ENCODE measurements around the gene KDM5A.
"Not testable (repeated sequence)": the region's sequence is repeated elsewhere in the genome, so short reads cannot be mapped to it uniquely, and the experiment has no call there.

Gene KDM5A

DNA sequence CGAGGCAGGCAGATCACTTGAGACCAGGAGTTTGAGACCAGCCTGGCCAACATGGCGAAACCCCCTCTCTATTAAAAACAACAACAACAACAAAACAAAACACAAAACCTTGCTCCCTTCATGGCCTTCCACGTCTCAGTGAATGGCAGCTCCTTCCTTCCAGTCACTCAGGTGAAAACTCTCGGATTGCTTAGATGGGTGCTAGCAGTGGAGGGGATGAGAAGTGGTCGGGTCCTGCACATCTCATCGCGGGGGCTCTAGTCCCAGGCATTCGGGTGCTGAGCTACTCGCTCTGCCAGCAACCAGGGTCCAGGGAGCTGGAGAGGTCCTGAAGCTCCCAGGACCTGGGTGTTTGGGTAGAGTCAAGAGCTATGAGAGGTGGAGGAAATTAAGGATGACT lies 134.2 kb downstream of the KDM5A start:
- ATAC-seq (ENCODE audit: low read depth) = no peak
- Mint-ChIP-seq H3K4me3 (no peak overlapping the region), H3K4me1 (no peaks in the 10 kb centered on the region), H3K27ac (no peak overlapping the region), H3K9me3 (no peaks in the 10 kb centered on the region), H3K27me3 (peaks cover 19% of the 10 kb centered on the region), H3K36me3 (no peaks in the 10 kb centered on the region)
- DNase-seq (ENCODE audit: low spot score in 2 of 2) = no peak

DNA sequence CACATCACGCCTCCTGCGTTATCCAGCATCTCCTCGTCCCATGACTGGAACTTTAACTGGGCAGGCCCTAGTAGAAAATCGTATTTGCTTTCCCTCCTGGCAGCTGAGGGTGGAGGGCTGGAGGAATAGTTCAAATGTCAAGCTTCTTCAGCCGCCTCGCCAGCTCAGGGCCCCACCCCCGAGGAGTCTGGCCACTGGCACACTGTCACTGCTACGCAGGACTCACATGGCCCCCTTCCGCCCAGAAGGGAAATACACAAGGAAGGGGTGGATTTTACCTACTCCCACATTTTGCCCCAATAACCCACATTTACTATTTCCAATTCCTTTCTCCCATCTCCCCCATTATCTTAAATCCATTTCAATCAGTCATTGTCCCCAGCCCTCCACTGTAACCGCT lies 135.1 kb downstream of the KDM5A start:
- H3K4me3 Mint-ChIP-seq = no peak overlapping the region
- no peak overlapping the region for H3K27ac Mint-ChIP-seq
- DNase-seq (ENCODE audit: low spot score in 2 of 2) (no peak), ATAC-seq (ENCODE audit: low read depth) (no peak)
- H3K4me1 Mint-ChIP-seq = no peaks in the 10 kb centered on the region
- H3K27me3 Mint-ChIP-seq = peaks cover 18% of the 10 kb centered on the region
- no peaks in the 10 kb centered on the region for H3K36me3 Mint-ChIP-seq
- peaks cover under 1% of the 10 kb centered on the region for H3K9me3 Mint-ChIP-seq

DNA sequence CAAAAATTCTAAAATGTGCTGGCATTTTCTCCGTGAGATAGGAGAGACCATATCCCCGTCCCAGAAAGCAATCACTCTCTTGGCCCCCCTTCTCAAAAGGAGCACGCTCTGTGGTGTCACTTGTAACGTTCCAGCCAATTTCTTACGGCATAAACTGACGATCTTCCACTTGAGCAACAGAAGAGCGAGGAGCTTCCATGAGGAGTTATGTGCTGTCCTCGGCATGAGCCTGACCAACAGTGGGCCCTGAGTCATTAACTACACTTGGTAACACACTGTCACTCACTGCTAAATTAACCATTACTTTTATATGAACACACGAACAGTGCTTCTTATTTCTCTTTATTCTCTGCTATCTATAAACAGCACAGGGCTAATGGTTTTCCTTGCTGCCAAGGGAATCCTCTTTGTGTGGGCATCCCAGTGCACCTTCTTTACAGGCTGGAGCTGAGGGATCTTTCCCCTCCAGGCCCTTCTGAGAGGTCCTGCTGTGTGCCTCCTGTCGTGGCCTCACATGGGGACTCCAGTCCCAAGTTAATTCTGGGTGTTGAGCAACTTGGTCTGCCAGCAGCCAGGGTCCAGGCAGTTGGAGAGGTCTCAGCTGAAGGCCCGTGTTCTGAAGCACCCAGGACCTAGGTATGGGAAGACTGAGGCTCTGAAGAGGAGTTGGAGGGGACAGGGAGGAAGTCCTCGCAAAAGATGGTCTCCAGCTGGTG lies 135.8 kb downstream of the KDM5A start:
- no peaks in the 10 kb centered on the region for H3K4me1 Mint-ChIP-seq
- no peak overlapping the region for H3K4me3 Mint-ChIP-seq
- H3K27ac Mint-ChIP-seq = no peak overlapping the region
- H3K36me3 Mint-ChIP-seq = no peaks in the 10 kb centered on the region
- no peak for ATAC-seq (ENCODE audit: low read depth)
- H3K9me3 Mint-ChIP-seq = peaks cover 1% of the 10 kb centered on the region
- H3K27me3 Mint-ChIP-seq = peaks cover 18% of the 10 kb centered on the region
- DNase-seq (ENCODE audit: low spot score in 2 of 2) = no peak

DNA sequence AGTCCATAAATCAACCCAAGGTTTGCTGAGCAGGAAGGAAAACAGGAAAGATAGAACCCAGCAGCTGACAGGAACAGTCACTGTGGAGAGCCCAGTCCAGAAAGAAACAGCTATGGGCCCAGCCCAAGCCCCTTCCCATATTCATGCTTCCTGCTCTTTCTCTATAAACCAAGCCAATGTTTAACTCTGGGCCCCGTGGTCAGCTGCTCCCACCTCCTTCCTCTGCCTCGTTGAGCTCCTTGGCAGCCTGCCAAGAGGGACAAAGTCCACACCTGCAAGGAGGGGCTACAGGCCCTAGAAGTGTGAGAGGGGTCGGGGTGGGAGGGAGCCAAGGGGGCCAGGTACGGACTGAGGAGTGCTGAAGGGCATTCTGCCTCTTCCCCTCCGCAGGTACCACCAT lies 136.5 kb downstream of the KDM5A start:
- H3K27ac Mint-ChIP-seq = no peak overlapping the region
- H3K4me1 Mint-ChIP-seq = no peaks in the 10 kb centered on the region
- H3K27me3 Mint-ChIP-seq = peaks cover 17% of the 10 kb centered on the region
- H3K4me3 Mint-ChIP-seq = no peak overlapping the region
- ATAC-seq (ENCODE audit: low read depth) (no peak), DNase-seq (ENCODE audit: low spot score in 2 of 2) (no peak)
- no peaks in the 10 kb centered on the region for H3K36me3 Mint-ChIP-seq
- H3K9me3 Mint-ChIP-seq = peaks cover 5% of the 10 kb centered on the region

DNA sequence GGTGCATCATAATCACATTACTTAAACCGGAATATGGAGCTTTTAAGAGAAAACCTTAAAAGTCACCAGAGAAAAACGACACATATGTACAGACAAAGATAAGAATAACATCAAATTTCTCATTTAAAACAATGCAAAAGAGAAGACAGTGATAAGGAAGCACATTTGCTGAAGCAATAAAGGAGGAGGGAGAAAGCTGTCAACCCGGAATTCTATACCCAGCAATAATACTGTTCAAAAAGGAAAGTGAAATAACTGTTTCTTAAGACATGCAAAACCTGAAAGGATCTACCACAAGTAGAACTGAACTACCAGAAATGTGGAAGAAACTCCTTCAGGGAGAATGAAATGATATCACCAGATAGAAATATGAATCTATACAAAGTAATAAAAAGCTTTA lies 141.8 kb downstream of the KDM5A start:
- no peak overlapping the region for H3K4me3 Mint-ChIP-seq
- ATAC-seq (ENCODE audit: low read depth) = no peak
- H3K4me1 Mint-ChIP-seq = no peaks in the 10 kb centered on the region
- peaks cover 11% of the 10 kb centered on the region for H3K27me3 Mint-ChIP-seq
- peaks cover 2% of the 10 kb centered on the region for H3K36me3 Mint-ChIP-seq
- H3K9me3 Mint-ChIP-seq = peaks cover 9% of the 10 kb centered on the region
- DNase-seq (ENCODE audit: low spot score in 2 of 2) = no peak
- H3K27ac Mint-ChIP-seq = no peak overlapping the region

DNA sequence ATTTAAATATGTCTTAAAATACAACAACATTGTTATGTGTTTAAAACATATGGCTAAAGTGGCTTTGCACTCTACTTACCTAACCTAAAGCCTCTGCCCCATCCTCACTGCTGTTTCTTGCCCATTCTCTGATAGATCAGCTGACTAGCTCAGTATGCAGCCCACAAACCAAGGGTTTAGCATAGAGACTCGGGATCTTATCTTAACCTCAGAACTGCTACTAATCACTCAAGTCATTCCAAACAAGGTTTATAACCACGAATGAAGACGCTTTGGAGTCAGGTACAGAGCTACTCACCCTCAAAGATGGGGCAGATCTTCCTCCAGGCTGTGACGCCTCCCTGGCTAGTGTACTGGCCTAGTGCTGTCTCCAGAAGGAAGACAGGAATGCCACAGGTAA lies 145.7 kb downstream of the KDM5A start:
- H3K27ac Mint-ChIP-seq = no peak overlapping the region
- peaks cover 2% of the 10 kb centered on the region for H3K4me1 Mint-ChIP-seq
- DNase-seq (ENCODE audit: low spot score in 2 of 2) = no peak
- peaks cover 8% of the 10 kb centered on the region for H3K9me3 Mint-ChIP-seq
- H3K4me3 Mint-ChIP-seq = no peak overlapping the region
- peaks cover 24% of the 10 kb centered on the region for H3K27me3 Mint-ChIP-seq
- peaks cover 5% of the 10 kb centered on the region for H3K36me3 Mint-ChIP-seq
- ATAC-seq (ENCODE audit: low read depth) = no peak

DNA sequence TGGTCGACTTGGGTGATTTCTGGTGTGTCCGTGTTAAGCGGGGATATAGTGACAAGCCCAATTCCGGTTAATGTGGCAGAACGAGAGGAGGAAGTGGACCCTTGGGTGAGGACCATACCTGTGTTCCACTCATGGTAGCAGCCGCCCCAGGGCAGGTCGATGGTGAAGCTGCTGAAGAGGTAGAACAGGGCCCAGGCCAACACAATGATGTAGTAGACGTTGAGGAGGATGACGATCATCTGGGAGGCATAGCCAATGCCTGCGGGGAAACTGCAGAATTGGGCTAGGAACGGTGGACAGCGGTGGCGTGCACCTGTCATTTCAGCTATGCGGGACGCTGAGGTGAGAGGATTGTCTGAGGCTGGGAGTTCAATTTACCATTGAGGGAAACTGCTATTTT lies 146.6 kb downstream of the KDM5A start:
- H3K36me3 Mint-ChIP-seq = peaks cover 5% of the 10 kb centered on the region
- H3K27me3 Mint-ChIP-seq = peaks cover 21% of the 10 kb centered on the region
- no peak overlapping the region for H3K4me3 Mint-ChIP-seq
- peaks cover 2% of the 10 kb centered on the region for H3K4me1 Mint-ChIP-seq
- DNase-seq (ENCODE audit: low spot score in 2 of 2) = no peak
- peaks cover 4% of the 10 kb centered on the region for H3K9me3 Mint-ChIP-seq
- ATAC-seq (ENCODE audit: low read depth) = no peak
- no peak overlapping the region for H3K27ac Mint-ChIP-seq

DNA sequence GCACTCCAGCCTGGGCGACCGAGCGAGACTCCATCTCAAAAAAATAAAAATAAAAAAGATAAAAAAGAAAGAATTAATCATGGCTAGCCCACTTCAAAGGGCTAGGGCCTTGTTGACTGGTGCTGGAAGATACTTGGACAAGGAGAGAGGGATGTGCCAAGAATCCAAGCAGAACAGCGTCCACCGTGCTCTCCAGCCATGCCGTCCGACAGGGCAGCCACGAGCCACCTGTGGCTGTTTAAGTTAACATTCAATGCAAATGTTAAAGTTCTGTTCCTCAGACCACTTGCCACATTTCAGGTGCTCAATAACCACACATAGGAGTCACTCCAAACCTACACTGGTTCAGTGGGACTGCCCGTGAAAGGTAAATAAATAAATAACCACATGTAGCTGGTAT lies 147.9 kb downstream of the KDM5A start:
- DNase-seq (ENCODE audit: low spot score in 2 of 2) (no peak), ATAC-seq (ENCODE audit: low read depth) (no peak)
- H3K36me3 Mint-ChIP-seq = peaks cover 5% of the 10 kb centered on the region
- no peak overlapping the region for H3K27ac Mint-ChIP-seq
- no peak overlapping the region for H3K4me3 Mint-ChIP-seq
- H3K27me3 Mint-ChIP-seq = peaks cover 21% of the 10 kb centered on the region
- peaks cover 3% of the 10 kb centered on the region for H3K9me3 Mint-ChIP-seq
- peaks cover 2% of the 10 kb centered on the region for H3K4me1 Mint-ChIP-seq

DNA sequence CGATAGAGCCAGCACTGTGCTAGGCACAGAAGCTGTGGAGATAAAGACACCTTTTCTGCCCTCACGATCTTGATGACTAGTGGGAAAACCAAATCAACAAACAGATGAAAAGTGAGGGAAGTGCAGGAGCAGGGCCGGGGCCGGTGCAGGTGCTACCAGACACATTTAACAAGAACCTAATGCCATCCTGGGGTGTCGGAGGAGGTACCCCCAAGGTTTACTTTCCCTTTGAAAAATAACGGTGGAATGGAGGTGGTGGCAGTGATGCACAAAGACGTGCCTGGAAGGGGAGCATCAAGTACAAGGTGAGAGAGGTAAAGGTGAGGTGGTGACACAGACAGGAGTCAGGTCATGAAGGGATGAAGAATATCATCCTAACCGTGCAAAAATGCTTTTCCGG lies 148.6 kb downstream of the KDM5A start:
- Mint-ChIP-seq H3K4me3 (no peak overlapping the region), H3K27me3 (peaks cover 21% of the 10 kb centered on the region), H3K9me3 (peaks cover 7% of the 10 kb centered on the region), H3K27ac (no peak overlapping the region), H3K4me1 (peaks cover 2% of the 10 kb centered on the region), H3K36me3 (peaks cover 5% of the 10 kb centered on the region)
- ATAC-seq (ENCODE audit: low read depth) (no peak), DNase-seq (ENCODE audit: low spot score in 2 of 2) (no peak)

DNA sequence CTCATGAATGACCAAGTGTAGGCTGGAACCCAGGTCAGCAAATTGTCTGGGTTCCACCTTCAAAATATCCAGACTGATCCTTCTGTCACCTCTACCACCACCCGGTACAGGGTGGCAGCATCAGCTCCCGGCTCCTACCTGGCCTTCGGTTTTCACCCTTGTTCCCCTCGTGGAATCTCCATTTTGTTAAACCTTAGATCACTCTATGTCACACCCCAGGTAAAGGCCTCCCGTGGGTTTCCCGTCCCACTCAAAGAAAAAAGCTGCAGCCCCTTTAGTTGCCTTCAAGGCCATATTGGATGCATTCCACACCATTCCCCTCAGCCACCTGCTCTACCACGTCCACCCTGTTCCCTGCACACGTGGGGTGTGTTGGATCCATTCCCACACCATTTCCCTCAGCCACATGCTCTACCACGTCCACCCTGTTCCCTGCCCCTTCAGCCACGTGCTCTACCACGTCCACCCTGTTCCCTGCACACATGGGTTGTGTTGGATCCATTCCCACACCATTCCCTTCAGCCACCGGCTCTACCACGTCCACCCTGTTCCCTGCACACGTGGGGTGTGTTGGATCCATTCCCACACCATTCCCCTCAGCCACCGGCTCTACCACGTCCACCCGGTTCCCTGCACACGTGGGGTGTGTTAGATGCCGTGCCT lies 150.3 kb downstream of the KDM5A start:
- Mint-ChIP-seq H3K27ac (no peak overlapping the region), H3K4me1 (peaks cover 2% of the 10 kb centered on the region), H3K9me3 (peaks cover 9% of the 10 kb centered on the region), H3K36me3 (peaks cover 3% of the 10 kb centered on the region), H3K4me3 (no peak overlapping the region), H3K27me3 (peaks cover 21% of the 10 kb centered on the region)
- DNase-seq (ENCODE audit: low spot score in 2 of 2) (no peak), ATAC-seq (ENCODE audit: low read depth) (no peak)

DNA sequence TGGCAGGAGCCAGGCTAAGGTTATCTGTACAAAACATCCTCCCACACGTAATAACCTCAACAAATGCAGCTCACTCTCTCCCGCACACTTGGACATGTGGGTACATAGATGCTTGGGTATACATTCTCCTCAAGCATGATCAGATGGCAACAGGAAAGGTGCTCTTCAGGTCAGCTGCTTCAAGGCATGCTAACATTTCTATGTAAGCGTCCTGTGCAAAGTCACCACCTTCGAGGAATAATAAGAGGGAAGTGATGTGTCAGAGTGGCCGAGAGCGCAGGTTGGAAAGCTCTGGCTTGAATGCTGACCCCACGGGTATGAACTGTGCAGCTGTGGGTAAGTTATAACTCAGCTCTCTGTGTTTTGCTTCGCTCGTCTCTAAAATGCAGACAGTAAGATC lies 151.0 kb downstream of the KDM5A start:
- H3K27me3 Mint-ChIP-seq = peaks cover 18% of the 10 kb centered on the region
- DNase-seq (ENCODE audit: low spot score in 2 of 2) = no peak
- H3K9me3 Mint-ChIP-seq = peaks cover 9% of the 10 kb centered on the region
- H3K36me3 Mint-ChIP-seq = peaks cover 3% of the 10 kb centered on the region
- H3K4me3 Mint-ChIP-seq = no peak overlapping the region
- H3K4me1 Mint-ChIP-seq = peaks cover 2% of the 10 kb centered on the region
- no peak overlapping the region for H3K27ac Mint-ChIP-seq
- no peak for ATAC-seq (ENCODE audit: low read depth)

DNA sequence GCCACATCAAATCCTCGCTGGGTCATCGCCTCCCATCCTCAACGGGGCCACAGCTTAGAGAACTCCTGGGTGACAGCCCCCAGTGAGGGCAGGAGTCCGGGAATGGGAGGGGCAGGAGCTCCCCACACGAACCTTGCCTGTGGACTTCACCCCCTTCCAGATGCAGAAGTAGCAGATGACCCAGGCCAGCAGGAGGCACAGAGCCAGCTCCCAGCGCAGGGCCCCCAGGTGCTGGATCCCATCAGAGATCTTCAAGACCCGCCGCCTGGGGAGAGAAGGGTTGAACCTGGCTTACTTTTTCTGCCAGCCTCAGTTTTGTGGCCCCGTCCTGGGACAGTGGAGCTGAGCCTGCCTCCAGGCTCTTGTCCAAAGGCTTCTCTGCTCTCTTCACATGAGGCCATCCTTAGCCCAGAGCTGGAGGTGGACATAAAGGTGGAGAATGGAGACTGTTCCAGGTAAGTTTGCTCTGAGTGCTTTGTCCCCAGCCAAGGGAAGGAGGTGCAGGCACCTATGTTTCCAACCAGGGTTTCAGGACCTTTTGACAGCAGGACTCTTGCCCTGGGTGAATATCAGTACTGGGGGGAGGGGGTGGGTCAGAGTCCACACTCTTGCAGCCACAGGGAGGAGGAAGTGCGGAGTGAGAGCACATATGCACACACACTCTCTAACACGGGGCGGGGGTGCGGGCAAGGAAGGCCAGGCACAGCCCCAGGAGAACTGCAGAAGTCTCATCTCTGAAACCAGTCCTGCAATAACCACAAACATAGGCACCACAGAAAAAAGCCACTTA lies 151.9 kb downstream of the KDM5A start:
- H3K27ac Mint-ChIP-seq = no peak overlapping the region
- H3K4me1 Mint-ChIP-seq = peaks cover 2% of the 10 kb centered on the region
- ATAC-seq (ENCODE audit: low read depth) = no peak
- H3K9me3 Mint-ChIP-seq = peaks cover 9% of the 10 kb centered on the region
- H3K36me3 Mint-ChIP-seq = peaks cover 3% of the 10 kb centered on the region
- no peak for DNase-seq (ENCODE audit: low spot score in 2 of 2)
- peaks cover 15% of the 10 kb centered on the region for H3K27me3 Mint-ChIP-seq
- H3K4me3 Mint-ChIP-seq = no peak overlapping the region

DNA sequence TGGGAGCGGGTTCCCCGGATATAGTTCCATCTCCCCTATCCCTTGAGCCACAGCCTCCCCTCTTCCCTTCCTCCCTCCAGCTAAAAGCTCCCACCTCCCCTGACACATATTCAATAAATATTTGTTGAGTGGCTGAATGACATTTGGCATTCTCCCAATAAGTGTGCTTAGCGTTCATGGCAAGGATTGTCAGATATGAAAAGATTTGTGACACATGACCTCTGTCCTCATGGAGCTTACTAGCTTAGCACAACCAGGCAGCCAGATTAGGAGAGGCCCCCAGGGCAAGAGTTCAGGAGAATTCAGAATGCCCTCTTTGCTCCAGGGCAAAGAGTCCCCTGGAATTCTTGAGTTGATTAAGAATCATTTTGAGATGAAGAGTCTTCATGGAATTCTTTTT lies 152.7 kb downstream of the KDM5A start:
- H3K9me3 Mint-ChIP-seq = peaks cover 9% of the 10 kb centered on the region
- DNase-seq (ENCODE audit: low spot score in 2 of 2) = no peak
- no peak overlapping the region for H3K4me3 Mint-ChIP-seq
- no peak overlapping the region for H3K27ac Mint-ChIP-seq
- no peak for ATAC-seq (ENCODE audit: low read depth)
- H3K36me3 Mint-ChIP-seq = peaks cover 3% of the 10 kb centered on the region
- H3K4me1 Mint-ChIP-seq = peaks cover 2% of the 10 kb centered on the region
- peaks cover 14% of the 10 kb centered on the region for H3K27me3 Mint-ChIP-seq

DNA sequence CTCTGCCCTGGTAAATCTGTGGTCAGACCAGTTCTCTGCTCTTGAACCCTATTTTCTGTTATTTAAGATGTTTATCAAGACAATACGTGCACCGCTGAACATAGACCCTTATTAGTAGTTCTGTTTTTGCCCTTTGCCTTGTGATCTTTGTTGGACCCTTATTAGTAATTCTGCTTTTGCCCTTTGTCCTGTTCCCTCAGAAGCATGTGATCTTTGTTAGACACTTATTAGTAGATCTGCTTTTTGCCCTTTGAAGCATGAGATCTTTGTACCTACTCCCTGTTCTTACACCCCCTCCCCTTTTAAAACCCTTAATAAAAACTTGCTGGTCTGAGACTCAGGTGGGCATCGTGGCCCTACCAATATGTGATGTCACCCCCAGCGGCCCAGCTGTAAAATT lies 153.2 kb downstream of the KDM5A start:
- not testable (repeated sequence) for H3K4me1 Mint-ChIP-seq; H3K27ac Mint-ChIP-seq; ATAC-seq (ENCODE audit: low read depth); H3K36me3 Mint-ChIP-seq; H3K4me3 Mint-ChIP-seq; DNase-seq (ENCODE audit: low spot score in 2 of 2); H3K9me3 Mint-ChIP-seq
- H3K27me3 Mint-ChIP-seq = peaks cover 14% of the 10 kb centered on the region
